ENCODE results near the gene P3H2.

P3H2 gene

GRCh38 chr3:189937302-189938127 is 183.2 kb downstream of the P3H2 start:
- no peak for DNase-seq

- DNase-seq = no peak
Measured at GRCh38 chr3:189936201-189936945, 184.3 kb downstream of the P3H2 start.

GRCh38 chr3:189927975-189928895 is 192.5 kb downstream of the P3H2 start:
- DNase-seq = no peak

GRCh38 chr3:189921770-189922169 is 198.9 kb downstream of the P3H2 start:
- DNase-seq = no peak

- no peak for DNase-seq
Measured at GRCh38 chr3:189914799-189915198, 205.9 kb downstream of the P3H2 start.

- no peak for DNase-seq
Measured at GRCh38 chr3:189911001-189911400, 209.7 kb downstream of the P3H2 start.

GRCh38 chr3:189909573-189909972 is 211.1 kb downstream of the P3H2 start:
- no peak for DNase-seq

GRCh38 chr3:189909139-189909538 is 211.6 kb downstream of the P3H2 start:
- no peak for DNase-seq

- DNase-seq = no peak
Measured at GRCh38 chr3:189908646-189909045, 212.1 kb downstream of the P3H2 start.

GRCh38 chr3:189907803-189908202 is 212.9 kb downstream of the P3H2 start:
- DNase-seq = no peak

Measured in NCI-H1048 (cell line).